ENCODE data around the gene HSPG2.

The HSPG2 gene

GRCh38 chr1:21878840-21879478, 58.2 kb downstream of the HSPG2 start:
- Histone ChIP-seq H3K4me3 (IDR thresholded peaks at IDR 0.05; ENCODE audit: insufficient read depth, low read depth, low read length) (no peak overlapping the region), H4K20me1 (ENCODE audit: insufficient read depth) (no peaks in the 10 kb centered on the region), H3K27me3 (ENCODE audit: insufficient read depth, low read depth) (no peaks in the 10 kb centered on the region; the same call in 1 of the 2 replicates), H3K4me1 (ENCODE audit: low read depth, poor library complexity, severe bottlenecking) (no peaks in the 10 kb centered on the region), H3K79me2 (ENCODE audit: insufficient read depth, low read depth) (no peaks in the 10 kb centered on the region), H3K27ac (no peak overlapping the region), H2AFZ (ENCODE audit: low read depth) (no peak overlapping the region), H3K36me3 (ENCODE audit: insufficient read depth) (no peaks in the 10 kb centered on the region), H3K4me2 (no peak overlapping the region), H3K9ac (no peak overlapping the region)
- no peak for TF ChIP-seq CTCF (conservative IDR thresholded peaks at IDR 0.05; ENCODE audit: low read depth, low read length)

- H3K27ac ChIP-seq: no peak overlapping the region
- no peak overlapping the region for H3K4me3 ChIP-seq (IDR thresholded peaks at IDR 0.05; ENCODE audit: insufficient read depth, low read depth, low read length)
- no peak overlapping the region for H2AFZ ChIP-seq (ENCODE audit: low read depth)
- no peaks in the 10 kb centered on the region for H3K4me1 ChIP-seq (ENCODE audit: low read depth, poor library complexity, severe bottlenecking)
- no peaks in the 10 kb centered on the region for H4K20me1 ChIP-seq (ENCODE audit: insufficient read depth)
- H3K9ac ChIP-seq: no peak overlapping the region
- no peaks in the 10 kb centered on the region for H3K36me3 ChIP-seq (ENCODE audit: insufficient read depth)
- no peak for TF ChIP-seq CTCF (conservative IDR thresholded peaks at IDR 0.05; ENCODE audit: low read depth, low read length)
- H3K27me3 ChIP-seq (ENCODE audit: insufficient read depth, low read depth): no peaks in the 10 kb centered on the region; the same call in 1 of the 2 replicates
- H3K4me2 ChIP-seq: no peak overlapping the region
- H3K79me2 ChIP-seq (ENCODE audit: insufficient read depth, low read depth): no peaks in the 10 kb centered on the region
Measured at GRCh38 chr1:21878009-21878773, 58.9 kb downstream of the HSPG2 start.

- Histone ChIP-seq H4K20me1 (ENCODE audit: insufficient read depth) (no peaks in the 10 kb centered on the region), H3K36me3 (ENCODE audit: insufficient read depth) (no peaks in the 10 kb centered on the region), H3K4me1 (ENCODE audit: low read depth, poor library complexity, severe bottlenecking) (peaks cover 5% of the 10 kb centered on the region), H2AFZ (ENCODE audit: low read depth) (no peak overlapping the region), H3K4me2 (no peak overlapping the region), H3K4me3 (IDR thresholded peaks at IDR 0.05; ENCODE audit: insufficient read depth, low read depth, low read length) (no peak overlapping the region), H3K79me2 (ENCODE audit: insufficient read depth, low read depth) (no peaks in the 10 kb centered on the region), H3K9ac (no peak overlapping the region), H3K27ac (no peak overlapping the region), H3K27me3 (ENCODE audit: insufficient read depth, low read depth) (no peaks in the 10 kb centered on the region; the same call in 1 of the 2 replicates)
- TF ChIP-seq CTCF (conservative IDR thresholded peaks at IDR 0.05; ENCODE audit: low read depth, low read length): no peak
Measured at GRCh38 chr1:21876267-21876666, 60.8 kb downstream of the HSPG2 start.

- H3K79me2 ChIP-seq (ENCODE audit: insufficient read depth, low read depth): no peaks in the 10 kb centered on the region
- no peak overlapping the region for H3K4me2 ChIP-seq
- H3K27ac ChIP-seq: no peak overlapping the region
- no peaks in the 10 kb centered on the region for H3K36me3 ChIP-seq (ENCODE audit: insufficient read depth)
- no peak overlapping the region for H2AFZ ChIP-seq (ENCODE audit: low read depth)
- no peak for TF ChIP-seq CTCF (conservative IDR thresholded peaks at IDR 0.05; ENCODE audit: low read depth, low read length)
- no peak overlapping the region for H3K9ac ChIP-seq
- H3K4me1 ChIP-seq (ENCODE audit: low read depth, poor library complexity, severe bottlenecking): peaks cover 5% of the 10 kb centered on the region
- no peak overlapping the region for H3K4me3 ChIP-seq (IDR thresholded peaks at IDR 0.05; ENCODE audit: insufficient read depth, low read depth, low read length)
- H3K27me3 ChIP-seq (ENCODE audit: insufficient read depth, low read depth): no peaks in the 10 kb centered on the region; the same call in 1 of the 2 replicates
- no peaks in the 10 kb centered on the region for H4K20me1 ChIP-seq (ENCODE audit: insufficient read depth)
Measured at GRCh38 chr1:21875621-21876063, 61.5 kb downstream of the HSPG2 start.

Data from KMS-11 (cell line).